ENCODE data around the gene MCF2L.

Gene MCF2L

DNA sequence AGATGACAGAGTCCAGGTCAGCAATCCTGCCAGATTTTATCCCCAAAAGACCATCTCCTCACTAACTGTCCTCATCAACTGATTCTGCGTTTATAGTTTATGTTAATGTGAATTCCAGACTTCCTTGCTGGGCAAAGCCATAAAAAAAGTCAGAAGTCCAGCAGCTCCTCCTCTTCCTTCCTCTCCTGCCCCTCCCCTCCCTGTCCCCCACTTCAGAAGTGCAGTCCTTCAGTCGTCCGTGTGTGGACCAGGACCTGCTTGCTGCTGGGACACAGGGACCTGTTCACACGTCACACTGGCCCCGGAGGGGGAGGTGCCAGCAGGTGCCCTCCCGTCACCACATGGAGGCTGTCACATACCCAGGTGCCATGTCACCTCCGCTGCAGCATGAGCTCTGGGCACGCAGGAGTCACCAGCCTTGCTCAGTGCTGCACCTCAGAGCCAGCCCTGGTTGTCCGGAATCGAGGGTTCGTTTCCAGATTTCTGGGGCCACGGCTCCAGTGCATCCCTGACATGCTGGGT, 4.0 kb upstream of the MCF2L start:
- DNase-seq = no peak

- no peak for DNase-seq
Measured at GRCh38 chr13:112965573-112966115, 3.4 kb upstream of the MCF2L start.

DNA sequence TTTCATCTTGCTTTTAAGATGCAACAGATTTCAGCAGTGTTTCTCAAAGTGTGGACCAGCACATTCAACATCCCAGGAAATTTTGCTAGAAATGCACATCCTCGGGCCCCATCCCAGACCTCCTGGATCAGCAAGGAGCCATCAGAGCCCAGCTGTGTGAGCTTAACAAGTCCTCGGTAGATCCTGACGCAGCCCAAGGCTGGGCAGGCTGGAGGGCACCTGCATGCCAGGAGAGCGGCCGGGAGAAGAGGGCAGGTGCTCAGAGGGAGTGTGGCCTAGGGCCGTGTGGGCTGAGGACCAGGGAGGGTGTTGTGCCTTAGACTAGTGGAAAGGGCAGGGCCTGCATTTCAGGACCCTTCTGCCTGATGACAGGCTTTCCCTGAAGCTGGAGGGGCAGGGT, 2.2 kb upstream of the MCF2L start:
- DNase-seq = no peak

- DNase-seq = no peak
Measured at GRCh38 chr13:112967686-112968379, 1.2 kb upstream of the MCF2L start.

DNA sequence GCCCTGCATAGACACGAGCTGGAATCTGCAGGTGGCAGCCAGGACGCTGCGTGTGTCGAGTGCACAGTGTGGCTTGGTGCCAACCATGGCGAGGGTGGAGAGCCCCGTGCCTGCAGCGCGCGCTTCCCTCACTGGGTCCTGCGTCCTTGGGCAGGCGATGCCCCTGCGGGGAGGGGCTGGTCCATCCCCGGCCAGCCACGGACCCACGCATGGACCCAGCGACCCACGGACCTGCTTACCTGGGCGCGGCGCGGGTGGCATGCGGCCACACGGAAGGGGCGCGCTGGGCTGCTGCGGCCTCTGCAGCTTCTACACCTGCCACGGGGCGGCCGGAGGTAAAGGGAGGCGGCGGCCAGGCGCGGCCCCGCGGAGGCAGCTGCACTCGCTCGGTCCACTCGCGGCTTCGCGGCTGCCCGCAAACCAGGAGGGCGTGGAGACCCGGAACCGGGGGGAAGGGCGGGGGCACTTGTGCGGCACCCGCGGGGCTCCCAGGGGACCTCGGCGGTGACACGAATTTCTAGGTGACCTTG, 569 bp upstream of the MCF2L start:
- DNase-seq = peak; percentile 60

GRCh38 chr13:112969692-112970338, 801 bp downstream of the MCF2L start:
- no peak for DNase-seq

GRCh38 chr13:112970552-112971287, 1.7 kb downstream of the MCF2L start:
- no peak for DNase-seq

DNA sequence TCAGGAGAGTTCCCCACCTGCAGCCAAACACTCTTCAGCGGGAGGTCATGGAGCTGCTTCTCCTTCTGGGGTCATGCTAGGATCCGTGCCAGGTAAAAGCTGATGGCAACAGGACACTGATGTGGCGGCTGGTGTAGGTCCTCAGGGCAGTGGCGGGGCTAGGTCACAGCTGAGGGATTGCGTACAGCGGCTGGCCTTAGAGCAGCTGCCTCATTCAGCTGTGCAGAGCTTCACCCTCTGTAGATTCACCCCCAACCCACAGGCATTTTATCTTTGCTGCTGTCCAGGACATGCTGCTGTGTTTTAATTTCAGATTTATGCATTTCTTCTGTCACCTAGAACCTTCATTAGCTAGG, 2.3 kb downstream of the MCF2L start:
- DNase-seq = no peak

DNA sequence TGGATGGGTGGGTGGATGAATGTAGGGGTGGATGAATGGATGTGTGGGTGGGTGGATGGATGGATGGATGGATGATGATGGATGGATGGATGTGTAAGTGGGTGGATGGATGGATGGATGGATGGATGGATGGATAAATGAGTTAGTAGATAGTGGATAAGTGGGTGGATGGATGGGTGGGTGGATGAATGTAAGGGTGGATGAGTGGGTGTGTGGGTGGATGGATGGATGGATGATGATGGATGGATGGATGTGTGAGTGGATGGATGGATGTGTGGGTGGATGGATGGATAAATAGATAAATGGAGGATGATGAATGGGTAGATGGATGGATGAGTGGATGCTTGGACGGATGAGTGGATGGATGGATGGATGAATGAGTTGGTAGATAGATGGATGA, 3.2 kb downstream of the MCF2L start:
- no peak for DNase-seq

DNA sequence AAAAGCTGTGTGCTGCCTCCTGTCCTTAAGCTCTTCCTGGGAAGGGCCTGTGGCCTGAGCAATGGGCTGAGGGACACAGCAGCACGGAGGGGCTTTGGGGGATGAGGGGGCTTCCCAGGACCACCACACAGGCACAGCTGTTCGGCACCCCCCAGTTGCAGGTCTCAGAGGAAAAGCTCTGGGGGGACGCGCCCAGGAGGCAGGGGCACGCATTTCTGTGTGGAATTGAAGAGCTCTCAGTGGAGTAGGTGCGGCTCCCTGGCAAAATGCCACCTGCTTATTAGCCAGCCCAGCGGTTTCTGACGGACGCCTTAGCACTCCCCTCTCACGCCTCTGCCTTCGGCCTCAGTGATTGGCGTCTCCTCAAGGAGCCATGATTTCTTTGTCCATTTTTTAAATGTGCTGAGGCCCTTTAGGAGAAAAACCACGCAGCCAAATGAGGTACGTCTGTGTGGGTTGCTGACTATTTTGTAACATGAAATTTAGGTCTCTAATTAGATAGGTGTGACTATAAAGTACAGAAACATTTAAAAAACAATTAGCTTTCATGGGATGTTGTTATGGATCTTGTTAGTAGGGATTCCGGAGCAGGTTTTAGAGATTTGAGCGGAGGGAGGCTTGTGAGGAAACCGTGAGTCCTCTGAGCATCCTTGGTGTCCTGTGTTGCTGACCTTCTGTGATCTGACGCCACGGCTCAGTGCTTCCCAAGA, 4.0 kb downstream of the MCF2L start:
- no peak for DNase-seq

DNA sequence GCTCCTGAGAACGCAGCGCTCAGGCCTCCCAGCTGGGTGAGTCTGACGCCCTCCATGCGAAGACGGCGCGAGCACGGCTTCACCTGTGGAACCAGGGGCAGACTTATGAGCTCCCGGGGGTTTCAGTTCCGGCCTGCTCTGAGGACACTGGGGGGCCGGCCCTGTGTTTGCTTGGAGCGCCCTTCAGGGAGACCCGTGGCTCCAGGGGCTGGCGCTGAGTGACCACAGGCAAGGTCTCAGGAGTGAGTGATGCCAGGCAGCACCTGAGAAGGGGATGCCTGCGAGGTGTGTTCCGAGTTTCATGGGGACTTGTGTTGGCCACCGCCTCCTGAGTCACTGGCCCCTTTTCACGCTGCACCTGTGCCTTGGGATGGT, 4.5 kb downstream of the MCF2L start:
- no peak for DNase-seq

- DNase-seq = no peak
Measured at GRCh38 chr13:112974125-112974524, 5.1 kb downstream of the MCF2L start.

DNA sequence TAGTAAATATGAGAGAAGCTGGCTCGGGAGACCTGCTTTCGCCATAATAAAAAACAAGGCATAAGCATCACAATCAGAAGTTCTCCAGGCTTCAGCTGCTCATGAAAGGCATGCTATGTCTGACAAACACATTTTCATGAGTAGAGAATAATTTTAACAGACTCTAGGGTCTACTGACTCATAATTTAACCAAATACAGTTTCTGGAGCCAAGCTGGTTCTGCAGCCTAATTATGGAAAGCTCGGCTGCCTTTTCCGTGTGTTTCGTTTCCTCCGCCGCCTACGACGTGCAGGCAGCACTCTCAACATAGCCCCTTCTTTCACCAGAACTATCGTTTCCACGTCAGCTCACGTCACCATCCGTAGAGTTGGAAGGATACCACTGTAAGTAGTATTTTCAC, 5.7 kb downstream of the MCF2L start:
- no peak for DNase-seq

- no peak for DNase-seq
Measured at GRCh38 chr13:112975401-112975939, 6.5 kb downstream of the MCF2L start.

DNA sequence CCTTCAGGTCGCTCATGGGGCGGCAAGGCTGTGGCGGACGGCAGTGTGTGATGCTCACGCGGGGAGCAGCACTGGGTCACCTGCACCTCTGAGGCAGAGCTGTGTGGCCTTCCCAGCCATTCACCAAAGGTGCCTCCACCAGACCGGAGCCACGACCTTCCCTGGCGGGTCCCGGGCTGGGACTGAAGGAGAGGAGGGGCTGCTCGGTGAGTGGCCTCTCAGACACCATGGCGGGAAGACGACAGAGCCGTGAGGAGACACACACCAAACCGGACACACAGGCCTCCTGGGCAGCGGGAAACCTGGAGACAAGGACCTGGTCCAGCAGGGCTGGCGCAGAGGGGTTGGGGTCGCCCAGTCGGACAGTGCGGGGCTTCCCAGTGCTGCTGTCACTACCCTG, 7.5 kb downstream of the MCF2L start:
- no peak for DNase-seq

DNA sequence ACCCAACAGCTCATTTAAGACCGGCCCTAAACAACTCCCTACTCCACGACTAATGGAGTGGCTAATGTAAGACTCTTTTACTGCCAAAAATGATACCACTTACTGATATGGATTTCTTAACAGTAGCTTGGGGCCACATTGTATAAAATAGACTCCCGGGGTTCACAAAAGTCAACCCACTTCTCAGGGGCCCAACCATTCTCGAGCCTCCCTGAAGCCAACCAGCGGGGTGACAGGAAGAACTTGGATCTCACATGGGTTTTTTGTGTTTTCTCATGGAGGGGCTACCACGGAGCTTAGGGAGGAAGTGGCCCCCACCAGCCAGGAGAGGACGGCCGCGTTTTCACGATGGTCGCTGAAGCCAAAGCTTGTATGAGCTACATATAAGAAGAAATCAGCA, 8.1 kb downstream of the MCF2L start:
- DNase-seq = no peak

- DNase-seq = no peak
Measured at GRCh38 chr13:112977525-112977924, 8.5 kb downstream of the MCF2L start.

- no peak for DNase-seq
Measured at GRCh38 chr13:112978561-112979405, 9.8 kb downstream of the MCF2L start.

DNA sequence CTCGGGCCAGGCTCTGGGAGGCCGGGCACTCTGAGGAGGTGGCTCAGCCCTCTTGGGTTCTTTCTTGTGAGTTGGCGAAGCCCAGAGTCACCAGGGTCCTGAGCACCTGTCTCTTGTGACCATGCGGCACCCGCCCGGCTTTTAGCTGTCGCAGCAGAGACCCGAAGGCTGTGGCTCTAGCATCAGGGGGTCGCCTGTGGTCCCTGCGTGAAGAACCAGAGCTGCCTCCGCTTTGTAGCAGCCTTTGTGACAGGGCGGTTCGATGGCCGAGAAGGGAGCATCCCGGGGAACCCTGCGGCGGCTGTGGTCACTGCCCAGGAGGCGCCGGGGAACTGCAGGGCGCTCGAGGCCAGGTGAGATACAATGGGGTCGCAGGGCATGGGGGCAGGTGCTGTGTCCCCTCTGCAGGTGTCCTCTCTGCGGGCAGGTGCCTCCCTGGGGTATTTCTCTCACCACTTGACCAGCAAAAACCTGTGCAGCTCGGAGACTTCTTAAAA, 10.4 kb downstream of the MCF2L start:
- DNase-seq = no peak

- no peak for DNase-seq
Measured at GRCh38 chr13:112980434-112980833, 11.4 kb downstream of the MCF2L start.

DNA sequence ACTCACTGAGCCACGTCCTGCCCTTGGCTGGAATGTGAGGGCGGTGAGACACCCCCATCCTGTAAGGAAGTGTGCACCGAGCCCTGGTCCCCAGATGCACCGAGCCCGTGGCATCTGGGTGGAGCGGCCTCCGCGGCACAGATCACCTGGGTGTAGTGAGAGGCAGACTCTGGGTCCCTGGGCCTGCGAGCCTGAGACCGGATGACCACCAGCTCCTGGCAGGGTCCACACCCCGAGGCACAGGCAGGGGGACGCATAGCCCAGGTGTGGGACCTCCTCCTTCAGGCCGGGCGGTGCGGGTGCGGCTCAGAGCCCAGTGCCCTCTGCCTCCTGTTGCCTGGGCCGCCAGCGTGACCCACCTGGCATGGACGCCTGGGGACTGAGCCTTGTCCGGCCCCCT, 12.4 kb downstream of the MCF2L start:
- DNase-seq = no peak
